NCI-H2227 (cell line): Measurements from ENCODE around the gene BDH2.

ENCODE experiments used
- DNase-seq: peaks from one replicate; lab custom pipeline; 2025; ENCODE audit not compliant: unreplicated experiment; lab: John Stamatoyannopoulos, UW

Gene BDH2

DNA sequence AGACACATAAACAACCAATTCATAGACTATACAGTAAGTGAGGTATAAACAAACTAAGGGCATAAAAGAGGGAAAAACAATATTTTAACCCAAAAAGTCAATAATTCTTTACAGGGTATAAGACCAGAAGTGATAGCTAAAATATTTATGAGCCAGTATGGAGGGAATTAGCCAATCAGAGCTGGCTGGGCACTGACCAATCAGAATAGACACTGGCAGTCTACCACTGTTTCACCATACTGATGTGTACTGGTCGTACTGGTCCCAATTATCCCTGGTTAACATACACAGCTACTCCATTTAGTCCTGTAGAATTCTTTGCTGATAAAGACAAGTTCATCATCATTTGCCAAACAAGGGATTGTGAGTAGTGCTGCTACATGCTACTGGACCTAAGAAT is 70.3 kb downstream of the BDH2 start:
- no peak for DNase-seq
